Adrenal gland (tissue), 19 donors: ENCODE results near the gene RAD51C. TPM values are rescaled to one million over a fixed set of nuclear protein-coding genes. Genes with fewer than 3 reads are reported as not detected.

Source experiments
- DNase-seq, 7 donors: peaks; one replicate each; pipeline ENCODE4 v3.0.0-alpha.2; 2019 to 2020
- H3K27ac ChIP-seq, 5 donors: fragments of 200-600 bp; sonication (generic) in 4 of 5; 1 replicate in 3 of 5; 2 replicates in 2 of 5; pipeline versions ENCODE4 v1.5.1 to v1.8.0; 2016 to 2020; ENCODE audit warnings: mild to moderate bottlenecking in 1 of 5
- H3K27me3 ChIP-seq: fragments of 200-600 bp; 2 replicates; pipeline ENCODE4 v1.8.0; 2021
- H3K36me3 ChIP-seq, 2 donors: fragments of 200-600 bp; replicated peaks in 1 of 2; 1 replicate in 1 of 2; 2 replicates in 1 of 2; pipeline versions ENCODE4 v1.5.1 to v1.8.0; 2018 to 2022
- H3K4me1 ChIP-seq, 2 donors: fragments of 200-600 bp; replicated peaks in 1 of 2; 1 replicate in 1 of 2; 2 replicates in 1 of 2; pipeline versions ENCODE4 v1.5.1 to v1.8.0; 2018 to 2021
- H3K4me3 ChIP-seq, 4 donors: fragments of 200-600 bp; sonication (generic) in 3 of 4; one replicate each; pipeline ENCODE4 v1.5.1; 2016 to 2018
- H3K9me3 ChIP-seq, 3 donors: fragments of 200-600 bp; sonication (generic) in 1 of 3; replicated peaks in 1 of 3; 1 replicate in 2 of 3; 2 replicates in 1 of 3; pipeline versions ENCODE4 v1.5.1 to v1.8.0; 2016 to 2021
- CTCF ChIP-seq, 6 experiments: fragments of 450-650 bp in 4 of 6; fragments of 200-600 bp in 2 of 6; sonication (generic) in 1 of 6; IDR thresholded peaks; 1 replicate in 5 of 6; 2 replicates in 1 of 6; pipeline versions ENCODE4 v1.5.1 to v1.8.0; 2016 to 2021; ENCODE audit warnings: antibody characterized with exemption in 6 of 6, mild to moderate bottlenecking in 2 of 6, moderate library complexity in 1 of 6
- POLR2A ChIP-seq, 2 donors: fragments of 450-650 bp; IDR thresholded peaks; one replicate each; pipeline ENCODE4 v1.6.1; 2017; ENCODE audit warnings: antibody characterized with exemption in 2 of 2, mild to moderate bottlenecking in 2 of 2, moderate library complexity in 1 of 2
- WGBS, 4 donors: extraction: QIAGEN DNeasy Blood & Tissue Kit in 2 of 4; methylation state at CpG; one replicate each; pipeline versions ENCODE4 v1.1.5 to v1.1.7; 2013 to 2017; 5-methylcytosine and 5-hydroxymethylcytosine counted together
- intact Hi-C, 2 donors: fragments of 100-400 bp; cut with DNase I; formaldehyde crosslinking; loops; one replicate each; pipeline versions ENCODE4 v1.14.1 to v1.15.0; 2022 to 2023
- long read RNA-seq, 10 donors: library from polyadenylated mRNA in 3 of 10; unstranded in 2 of 10; stranded (forward) in 1 of 10; transcript quantifications; one replicate each; pipeline ENCODE4 v2.0.0 and lab custom pipeline, GENCODE V29; 2021 to 2026
- polyA plus RNA-seq, 3 donors: library from polyadenylated mRNA; stranded (reverse); fragments of 200-250 nt in 2 of 3; fragments of 350-450 nt in 1 of 3; fragmentation: Illumina TruSeq in 1 of 3; extraction: RNeasy Lipid Tissue Mini Kit (QIAGEN cat#74804) in 1 of 3; gene quantifications; one replicate each; pipeline ENCODE4 v1.2.3, GENCODE V29; 2013 to 2014
- total RNA-seq, 9 donors: library from RNA; depleted of rRNA in 4 of 9; stranded (reverse); fragments of >200 nt in 4 of 9; fragments of 120-200 nt in 1 of 9; fragmentation: NEBNext Ultra II Directional in 1 of 9; extraction: Animal tissue kit (Norgen Biotek cat#: 25700) in 1 of 9; gene quantifications; one replicate each; pipeline versions ENCODE4 v1.1.0 to v1.2.4, GENCODE V29; 2013 to 2023
- donor health status: healthy with polysubstance abuse.
- donor health status: Bipolar disorder and iron deficiency.
- donor health status: DM: yes; HTN: yes; CAD: no.
- donor health status: DM: no; HTN: no; CAD: no.
- donor health status: DM: no; HTN: no; CAD: no.
- donor health status: DM: yes; HTN: yes; CAD: no.

RAD51C gene
- total RNA-seq (10 to 100 TPM; 11.7 to 45.7 (median 31.0) TPM), polyA plus RNA-seq (10 to 100 TPM; 29.7 to 60.2 (median 30.3) TPM)
- long read RNA-seq, donor 1, transcript RAD51C-201 (9 exons, 2,591 nt), result minor isoform, 5 of 49 reads
- long read RNA-seq, donor 1, transcript RAD51C-203 (2 exons, 567 nt), result major isoform, 25 of 49 reads
- long read RNA-seq, donor 1, partial matches to known transcripts, result 16 of 49 reads
- long read RNA-seq, donor 1, other reads (novel, unspliced or antisense), result 0 of 49 reads
- long read RNA-seq, donor 2, transcript RAD51C-203 (2 exons, 567 nt), result major isoform, 11 of 12 reads
- long read RNA-seq, donor 2, partial matches to known transcripts, result 0 of 12 reads
- long read RNA-seq, donor 2, other reads (novel, unspliced or antisense), result 0 of 12 reads
- long read RNA-seq, donor 3, transcript RAD51C-203 (2 exons, 567 nt), result major isoform, 8 of 12 reads
- long read RNA-seq, donor 3, partial matches to known transcripts, result 0 of 12 reads
- long read RNA-seq, donor 3, other reads (novel, unspliced or antisense), result 0 of 12 reads
- long read RNA-seq, donor 4, transcript RAD51C-203 (2 exons, 567 nt), result major isoform, 16 of 29 reads
- long read RNA-seq, donor 4, transcript RAD51C-201 (9 exons, 2,591 nt), result minor isoform, 9 of 29 reads
- long read RNA-seq, donor 4, partial matches to known transcripts, result 0 of 29 reads
- long read RNA-seq, donor 4, other reads (novel, unspliced or antisense), result 4 of 29 reads
- long read RNA-seq, donor 5, transcript RAD51C-203 (2 exons, 567 nt), result major isoform, 16 of 26 reads
- long read RNA-seq, donor 5, partial matches to known transcripts, result 2 of 26 reads
- long read RNA-seq, donor 5, other reads (novel, unspliced or antisense), result 3 of 26 reads
- long read RNA-seq, donor 6, transcript RAD51C-203 (2 exons, 567 nt), result major isoform, 9 of 19 reads
- long read RNA-seq, donor 6, partial matches to known transcripts, result 1 of 19 reads
- long read RNA-seq, donor 6, other reads (novel, unspliced or antisense), result 5 of 19 reads
- long read RNA-seq, donor 7, transcript RAD51C-203 (2 exons, 567 nt), result major isoform, 13 of 15 reads
- long read RNA-seq, donor 7, partial matches to known transcripts, result 0 of 15 reads
- long read RNA-seq, donor 7, other reads (novel, unspliced or antisense), result 0 of 15 reads
- long read RNA-seq, donor 8, transcript RAD51C-201 (9 exons, 2,591 nt), result minor isoform, 5 of 29 reads
- long read RNA-seq, donor 8, transcript RAD51C-203 (2 exons, 567 nt), result major isoform, 16 of 29 reads
- long read RNA-seq, donor 8, partial matches to known transcripts, result 6 of 29 reads
- long read RNA-seq, donor 8, other reads (novel, unspliced or antisense), result 0 of 29 reads
- long read RNA-seq, donor 9, transcript RAD51C-203 (2 exons, 567 nt), result major isoform, 14 of 18 reads
- long read RNA-seq, donor 9, partial matches to known transcripts, result 0 of 18 reads
- long read RNA-seq, donor 9, other reads (novel, unspliced or antisense), result 0 of 18 reads
- long read RNA-seq, donor 10, transcript RAD51C-203 (2 exons, 567 nt), result major isoform, 5 of 8 reads
- long read RNA-seq, donor 10, partial matches to known transcripts, result 0 of 8 reads
- long read RNA-seq, donor 10, other reads (novel, unspliced or antisense), result 0 of 8 reads

GRCh38 chr17:58692239-58693055, at the start of gene RAD51C:
TSS of gene RAD51C (plus strand) at chr17:58692602. CDS start at chr17:58692644, 42 bp downstream.
- DNase-seq, result peak; percentile 85 to 92 (median 88)
- 10 to 28% (median 11%) methylated on average over 21 to 50 of the region's 50 CpGs for WGBS, 4 donors
- H3K27me3 ChIP-seq, result no peaks in the 10 kb centered on the region
- H3K4me3 ChIP-seq, result peak within 1 kb of the TSS in 3 of 4 donors; percentile 17 to 70 (median 68)
- peaks cover 0 to 9% of the 10 kb centered on the region in 2 donors for H3K36me3 ChIP-seq
- TF ChIP-seq CTCF (IDR thresholded peaks at IDR 0.05), result no peak
- TF ChIP-seq POLR2A (IDR thresholded peaks at IDR 0.05), result peak; percentile 44 to 50
- no peaks in the 10 kb centered on the region for H3K9me3 ChIP-seq
- peak within 1 kb of the TSS in 4 of 5 donors; percentile 72 to 82 (median 78) for H3K27ac ChIP-seq
- H3K4me1 ChIP-seq, result peaks cover 0 to 13% of the 10 kb centered on the region in 2 donors
- intact Hi-C loops, result loop anchor here in 1 of 2 donors (10.0 kb wide), 1 partner anchor 158 kb away; no protein-coding TSS in a partner anchor

- no peak for DNase-seq
- no peak overlapping the region for H3K27ac ChIP-seq
- TF ChIP-seq POLR2A (IDR thresholded peaks at IDR 0.05) (no peak), CTCF (IDR thresholded peaks at IDR 0.05) (no peak)
- intact Hi-C loops, result no loop called here
- H3K27me3 ChIP-seq, result no peaks in the 10 kb centered on the region
- H3K4me1 ChIP-seq, result no peaks in the 10 kb centered on the region
- 35 to 65% (median 44%) methylated on average over 2 of the region's 2 CpGs for WGBS, 4 donors
- no peaks in the 10 kb centered on the region for H3K36me3 ChIP-seq
- H3K9me3 ChIP-seq, result no peaks in the 10 kb centered on the region
- no peak overlapping the region for H3K4me3 ChIP-seq
These were observed 49.3 kb upstream of the RAD51C start for GRCh38 chr17:58643147-58643546.

- DNase-seq, result no peak
- Histone ChIP-seq H3K27me3 (no peaks in the 10 kb centered on the region), H3K27ac (no peak overlapping the region), H3K4me3 (no peak overlapping the region), H3K4me1 (no peaks in the 10 kb centered on the region), H3K9me3 (no peaks in the 10 kb centered on the region), H3K36me3 (no peaks in the 10 kb centered on the region)
- TF ChIP-seq CTCF (IDR thresholded peaks at IDR 0.05), result no peak
- TF ChIP-seq POLR2A (IDR thresholded peaks at IDR 0.05), result no peak
- intact Hi-C loops, result no loop called here
These were observed 44.2 kb upstream of the RAD51C start for GRCh38 chr17:58648236-58648635.
